Measurements from ENCODE around the gene ARPC5L. TPM values are rescaled to one million over a fixed set of nuclear protein-coding genes. Genes with fewer than 3 reads are reported as not detected.

The ARPC5L gene
- total and polyA plus RNA-seq, 2 of the 13 experiments (the other 11 are each of a cell fraction or from before 2014, with no cell fraction given), result 29.9 to 33.8 TPM

DNA sequence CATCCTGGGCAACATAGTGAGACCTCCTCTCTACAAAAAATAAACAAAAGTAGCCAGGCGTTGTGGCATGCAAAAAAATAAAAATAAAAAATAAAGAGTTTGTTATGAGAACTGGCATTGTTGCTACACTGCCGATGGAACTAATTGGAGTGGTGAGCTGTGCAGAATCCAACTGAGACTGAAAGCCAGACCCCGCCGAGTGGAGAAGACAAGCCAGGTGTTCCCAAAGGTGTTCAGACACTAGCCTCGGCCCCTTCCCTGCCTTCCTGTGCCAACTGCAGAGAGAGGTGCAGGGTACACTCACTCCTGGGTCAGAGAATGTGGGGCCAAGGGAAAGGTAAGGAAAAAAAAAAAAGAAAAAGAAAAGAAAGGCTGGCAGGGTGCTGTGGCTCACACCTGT lies 46.3 kb upstream of the ARPC5L start:
- no peaks in the 10 kb centered on the region for H3K79me2 ChIP-seq (ENCODE audit: insufficient read depth, low read length)
- in situ Hi-C loops (cut with HindIII; ENCODE audit: extremely low pct_ligation_motif_present, low pct_unique_long_range_greater_than_20kb) (no loop called here), intact Hi-C loops (cut with micrococcal nuclease; ENCODE audit: unreplicated experiment) (loop anchor here (5.0 kb wide), 1 partner anchor 38 kb away; the partner anchor contains the start of gene OLFML2A)
- CTCF ChIA-PET (ENCODE audit: low intra/inter-chr PET ratio, low total read pairs), result no interaction called here
- DNase-seq (ENCODE audit: low spot score), result no peak
- 77% methylated on average over 5 of the region's 5 CpGs for WGBS (ENCODE audit: low lambda C conversion rate)
- no peak overlapping the region for H3K9ac ChIP-seq (ENCODE audit: insufficient read depth, low read depth, low read length)
- FAIRE-seq, result no peak
- TF ChIP-seq HNF1A (IDR thresholded peaks at IDR 0.05; ENCODE audit: low read depth), result no peak
- no peak for TF ChIP-seq HNF1A (CRISPR knock-in tag; IDR thresholded peaks at IDR 0.05; ENCODE audit: borderline replicate concordance)
- no peak for TF ChIP-seq BHLHE40 (IDR thresholded peaks at IDR 0.05; ENCODE audit: low read length)
- no peak for TF ChIP-seq PRPF4 (IDR thresholded peaks at IDR 0.05; ENCODE audit: low read depth, low read length, poor library complexity, severe bottlenecking)
- no peak for TF ChIP-seq ZNF230 (CRISPR knock-in tag; IDR thresholded peaks at IDR 0.05)
- TF ChIP-seq MED13 (CRISPR knock-in tag; IDR thresholded peaks at IDR 0.05), result no peak
- no peak for TF ChIP-seq SSRP1 (CRISPR knock-in tag; IDR thresholded peaks at IDR 0.05)
- no peak for TF ChIP-seq CEBPB (IDR thresholded peaks at IDR 0.05; ENCODE audit: borderline replicate concordance, low read depth, low read length)
- TF ChIP-seq CHD2 (IDR thresholded peaks at IDR 0.05; ENCODE audit: low read depth, low read length), result no peak
- no peak for TF ChIP-seq KAT2B (IDR thresholded peaks at IDR 0.05; ENCODE audit: borderline replicate concordance, low read depth, low read length)
- TF ChIP-seq SIN3B (IDR thresholded peaks at IDR 0.05; ENCODE audit: low read length), result no peak
- TF ChIP-seq, protein P1, sequence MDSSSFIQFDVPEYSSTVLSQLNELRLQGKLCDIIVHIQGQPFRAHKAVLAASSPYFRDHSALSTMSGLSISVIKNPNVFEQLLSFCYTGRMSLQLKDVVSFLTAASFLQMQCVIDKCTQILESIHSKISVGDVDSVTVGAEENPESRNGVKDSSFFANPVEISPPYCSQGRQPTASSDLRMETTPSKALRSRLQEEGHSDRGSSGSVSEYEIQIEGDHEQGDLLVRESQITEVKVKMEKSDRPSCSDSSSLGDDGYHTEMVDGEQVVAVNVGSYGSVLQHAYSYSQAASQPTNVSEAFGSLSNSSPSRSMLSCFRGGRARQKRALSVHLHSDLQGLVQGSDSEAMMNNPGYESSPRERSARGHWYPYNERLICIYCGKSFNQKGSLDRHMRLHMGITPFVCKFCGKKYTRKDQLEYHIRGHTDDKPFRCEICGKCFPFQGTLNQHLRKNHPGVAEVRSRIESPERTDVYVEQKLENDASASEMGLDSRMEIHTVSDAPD (CRISPR knock-in tag; IDR thresholded peaks at IDR 0.05), result no peak
- no peak for TF ChIP-seq TAF15 (IDR thresholded peaks at IDR 0.05; ENCODE audit: low read depth, low read length, poor library complexity, severe bottlenecking)
- TF ChIP-seq U2AF2 (IDR thresholded peaks at IDR 0.05; ENCODE audit: low read depth, low read length), result no peak
- no peak for TF ChIP-seq GABPA (IDR thresholded peaks at IDR 0.05; ENCODE audit: low read depth, low read length)
- TF ChIP-seq GABPA (CRISPR knock-in tag; IDR thresholded peaks at IDR 0.05; ENCODE audit: low read depth), result no peak
- TF ChIP-seq ZNF720 (CRISPR knock-in tag; IDR thresholded peaks at IDR 0.05), result no peak
- TF ChIP-seq, protein P2, sequence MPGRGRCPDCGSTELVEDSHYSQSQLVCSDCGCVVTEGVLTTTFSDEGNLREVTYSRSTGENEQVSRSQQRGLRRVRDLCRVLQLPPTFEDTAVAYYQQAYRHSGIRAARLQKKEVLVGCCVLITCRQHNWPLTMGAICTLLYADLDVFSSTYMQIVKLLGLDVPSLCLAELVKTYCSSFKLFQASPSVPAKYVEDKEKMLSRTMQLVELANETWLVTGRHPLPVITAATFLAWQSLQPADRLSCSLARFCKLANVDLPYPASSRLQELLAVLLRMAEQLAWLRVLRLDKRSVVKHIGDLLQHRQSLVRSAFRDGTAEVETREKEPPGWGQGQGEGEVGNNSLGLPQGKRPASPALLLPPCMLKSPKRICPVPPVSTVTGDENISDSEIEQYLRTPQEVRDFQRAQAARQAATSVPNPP (CRISPR knock-in tag; IDR thresholded peaks at IDR 0.05), result no peak
- no peaks in the 10 kb centered on the region for H3K9me3 ChIP-seq (ENCODE audit: low read length)
- H3K4me2 ChIP-seq (ENCODE audit: low read depth, low read length), result no peak overlapping the region
- POLR2A ChIA-PET, result no interaction called here
- H3K4me1 ChIP-seq (ENCODE audit: insufficient read depth, low read length), result peaks cover 55% of the 10 kb centered on the region
- no peak overlapping the region for H2AFZ ChIP-seq (ENCODE audit: low read length)
- BruUV-seq (replicated peaks), result no TSS peak
- no peaks in the 10 kb centered on the region for H4K20me1 ChIP-seq (ENCODE audit: insufficient read depth, low read length)
- H3K36me3 ChIP-seq (replicated peaks in 1 of 2; ENCODE audit: control insufficient read depth in 1 of 2, insufficient read depth in 2 of 2, low read length in 2 of 2), result no peaks in the 10 kb centered on the region
- no peak overlapping the region for H3K27ac ChIP-seq (ENCODE audit: extremely low read length, insufficient read depth, low read length)
- no peak overlapping the region for H3K4me3 ChIP-seq (replicated peaks in 1 of 3; ENCODE audit: insufficient read depth in 1 of 3, low read depth in 2 of 3, low read length in 3 of 3)
- H3K27me3 ChIP-seq (ENCODE audit: control insufficient read depth in 1 of 2, insufficient read depth in 2 of 2, low read length in 2 of 2), result no peaks in the 10 kb centered on the region
- ATAC-seq, result no peak
